ENCODE results near the gene ST7.

Gene ST7

GRCh38 chr7:117034851-117035464 is 81.7 kb downstream of the ST7 start:
- no peak for DNase-seq

DNA sequence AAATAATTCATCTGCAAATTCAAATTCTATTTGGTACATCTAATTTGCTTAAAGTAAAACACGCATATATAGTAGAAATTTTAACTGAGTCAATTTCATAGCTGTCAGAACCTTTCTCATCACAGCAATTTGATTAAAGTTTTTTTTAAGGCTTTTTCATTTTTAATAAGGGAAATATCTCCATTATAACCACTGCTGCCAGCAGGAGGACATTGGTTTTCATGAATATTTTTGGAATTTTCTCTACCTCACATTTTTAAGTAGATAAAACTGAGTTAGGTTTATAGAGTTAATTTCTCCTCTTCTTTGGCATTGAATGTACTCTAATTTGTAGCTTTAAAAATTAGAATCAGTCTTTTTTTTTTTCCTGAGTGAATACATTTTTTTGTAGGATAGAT is 82.2 kb downstream of the ST7 start:
- DNase-seq: no peak

DNA sequence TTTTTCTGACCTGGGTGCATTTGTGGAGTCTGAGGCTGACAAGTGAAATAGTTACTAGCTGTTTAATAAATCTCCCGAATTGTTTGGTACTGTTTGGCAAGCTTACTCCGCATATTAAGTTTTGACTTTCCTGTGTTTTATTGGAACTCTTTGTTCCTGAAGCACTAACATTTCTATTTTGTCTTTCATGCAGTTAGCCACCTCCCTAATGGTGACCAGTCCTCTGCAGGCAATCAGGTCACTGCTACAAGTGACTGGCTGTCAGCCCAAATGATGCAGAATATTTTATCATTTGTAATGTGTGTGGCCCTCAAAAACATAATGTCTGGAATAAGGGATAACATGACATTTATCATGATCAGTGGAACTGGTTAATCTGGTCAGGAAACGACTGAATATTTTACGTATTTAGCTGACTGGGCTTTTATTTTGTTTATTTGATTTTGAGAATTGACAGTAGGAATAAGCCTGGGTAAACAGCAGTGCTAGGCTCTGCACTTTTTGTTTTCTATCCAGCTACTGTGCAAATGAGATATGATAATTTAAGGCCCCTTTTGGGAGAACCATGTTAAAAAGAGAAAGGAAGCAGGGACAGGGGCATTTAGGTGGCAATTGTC is 82.9 kb downstream of the ST7 start:
- no peak for DNase-seq

GRCh38 chr7:117036836-117037235 is 83.5 kb downstream of the ST7 start:
- DNase-seq: no peak

GRCh38 chr7:117038408-117038807 is 85.1 kb downstream of the ST7 start:
- DNase-seq: no peak

DNA sequence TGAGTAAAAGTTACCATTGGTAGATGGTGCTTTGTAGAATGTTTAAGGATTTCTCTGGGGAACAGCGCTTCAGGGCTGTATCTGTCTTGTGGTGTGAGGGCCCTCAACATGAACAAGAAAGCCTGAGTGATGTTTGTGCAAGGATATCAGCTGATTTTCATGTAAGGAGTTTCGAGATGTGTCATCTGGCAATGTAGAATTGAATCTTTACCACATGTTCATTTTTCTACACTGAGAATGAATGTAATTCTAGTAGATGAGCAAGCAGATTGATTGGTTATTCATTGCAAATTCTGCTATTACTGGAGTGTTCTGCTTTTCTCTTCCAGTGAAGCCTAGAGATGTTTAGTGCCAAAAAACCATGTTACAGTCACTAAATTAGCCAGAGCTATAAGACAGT is 87.7 kb downstream of the ST7 start:
- no peak for DNase-seq

GRCh38 chr7:117041822-117042221 is 88.5 kb downstream of the ST7 start:
- DNase-seq: no peak

- no peak for DNase-seq
These were observed 90.0 kb downstream of the ST7 start for GRCh38 chr7:117043108-117043825.

- no peak for DNase-seq
These were observed 91.4 kb downstream of the ST7 start for GRCh38 chr7:117044664-117045063.

- DNase-seq: no peak
These were observed 92.8 kb downstream of the ST7 start for GRCh38 chr7:117045927-117046710.

GRCh38 chr7:117047496-117047895 is 94.2 kb downstream of the ST7 start:
- DNase-seq: no peak

DNA sequence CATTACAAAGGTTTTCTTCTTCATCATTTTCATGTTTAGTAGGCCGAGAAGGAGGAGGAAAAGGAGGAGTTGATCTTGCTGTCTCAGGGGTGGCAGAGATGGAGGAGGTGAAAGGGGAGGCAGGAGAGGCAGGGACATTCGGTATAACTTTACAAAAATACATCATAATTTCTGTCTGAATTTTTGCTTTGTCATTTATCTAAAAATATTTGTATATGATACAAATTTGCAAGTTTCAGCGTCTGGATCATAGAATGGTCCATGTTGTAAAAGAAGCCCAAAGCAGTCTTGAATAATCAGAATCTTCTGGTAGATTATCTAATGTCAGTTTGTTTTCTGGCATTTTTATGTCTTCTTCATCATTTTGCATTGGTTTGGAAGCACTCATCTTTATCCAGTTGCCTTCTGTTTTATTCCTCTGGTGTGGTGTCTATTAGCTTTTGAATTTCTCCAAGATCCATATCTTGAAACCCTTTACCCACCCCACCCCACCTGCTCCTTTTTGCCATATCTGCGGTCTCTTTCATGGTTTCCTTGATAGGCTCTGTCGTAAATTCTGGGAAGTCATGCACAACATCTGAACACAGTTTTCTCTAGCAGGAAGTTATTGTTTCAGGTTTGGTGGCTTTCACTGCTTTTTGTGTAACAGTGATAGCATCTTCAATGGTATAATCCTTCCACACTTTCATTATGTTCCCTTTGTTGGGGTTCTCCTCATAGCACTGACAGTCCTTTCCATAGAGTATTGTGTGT is 95.0 kb downstream of the ST7 start:
- no peak for DNase-seq

- no peak for DNase-seq
These were observed 95.6 kb downstream of the ST7 start for GRCh38 chr7:117048882-117049281.

- DNase-seq: no peak
These were observed 98.5 kb downstream of the ST7 start for GRCh38 chr7:117051808-117052207.

DNA sequence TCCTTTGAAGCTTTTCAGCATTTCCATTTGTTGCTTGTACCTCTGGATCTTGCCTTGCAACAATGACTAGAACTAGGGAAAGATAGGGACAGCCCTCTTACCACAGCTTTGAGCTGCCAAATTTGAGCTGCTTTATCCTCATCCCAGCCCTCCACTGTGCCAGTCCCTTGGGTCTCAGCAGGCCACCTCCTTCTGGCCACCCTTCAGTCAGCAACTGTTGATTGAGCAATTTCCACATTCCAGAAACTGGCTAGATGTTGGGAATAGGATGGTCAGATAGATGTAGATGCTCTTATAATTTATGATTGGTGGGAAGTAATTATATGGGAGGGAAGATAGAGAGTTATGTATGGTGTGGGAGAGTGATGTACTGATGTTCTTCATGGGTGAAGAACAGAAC is 100.1 kb downstream of the ST7 start:
- DNase-seq: no peak

GRCh38 chr7:117061751-117062150 is 108.5 kb downstream of the ST7 start:
- DNase-seq: no peak

GRCh38 chr7:117062300-117062699 is 109.0 kb downstream of the ST7 start:
- DNase-seq: no peak

DNA sequence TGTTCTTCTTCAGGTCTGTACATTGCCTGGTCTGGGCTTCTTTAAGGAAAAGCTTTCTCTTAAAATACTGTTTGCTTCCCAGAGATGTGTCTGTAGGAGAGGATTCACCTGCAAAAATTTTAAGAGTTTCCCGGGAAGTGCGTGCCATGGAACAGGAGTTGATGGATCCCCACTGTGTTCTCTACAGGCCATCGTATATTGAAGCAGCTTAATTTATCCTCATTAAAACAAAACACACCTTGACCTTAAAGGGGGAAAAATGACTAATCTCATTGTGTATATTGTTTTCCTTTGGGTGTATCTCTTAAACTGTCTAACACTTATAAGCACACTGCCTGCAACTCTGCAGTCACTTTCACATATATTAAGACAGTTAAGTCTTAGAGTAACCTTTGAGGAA is 111.4 kb downstream of the ST7 start:
- no peak for DNase-seq

DNA sequence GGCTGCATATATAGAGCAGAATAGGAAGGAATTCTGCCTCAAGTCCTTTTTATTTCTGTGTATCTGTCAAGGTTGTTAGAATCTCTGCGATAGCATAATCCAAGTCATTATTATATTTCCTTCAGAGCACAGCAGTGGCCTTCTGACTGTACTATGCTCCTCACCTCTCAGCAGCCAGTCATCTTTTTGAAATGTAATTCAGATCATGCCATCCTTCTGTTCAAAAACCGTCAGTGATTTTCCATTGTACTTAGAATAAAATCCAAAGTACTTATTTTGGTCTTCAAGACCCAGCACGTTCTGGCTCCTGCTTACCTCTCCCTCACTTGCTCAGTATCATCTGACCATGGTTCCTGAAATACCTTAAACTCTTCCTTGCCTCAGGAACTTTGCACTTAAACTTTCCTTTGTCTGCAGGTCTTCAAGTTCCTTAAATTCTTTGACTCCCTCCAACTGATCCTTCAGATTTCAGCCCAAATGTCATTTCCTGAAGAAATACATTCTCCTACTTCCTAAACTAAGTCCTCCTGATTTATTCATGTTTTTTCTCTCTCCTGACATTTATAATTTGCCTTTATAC is 112.4 kb downstream of the ST7 start:
- no peak for DNase-seq

- DNase-seq: no peak
These were observed 113.4 kb downstream of the ST7 start for GRCh38 chr7:117066668-117067067.

- DNase-seq: no peak
These were observed 114.0 kb downstream of the ST7 start for GRCh38 chr7:117067340-117067739.

- no peak for DNase-seq
These were observed 115.3 kb downstream of the ST7 start for GRCh38 chr7:117068511-117069145.

All from left hindlimb (tissue), 1 donor.